HG03520 (cell line): ENCODE results near the gene AGXT.

Experiments used
- ATAC-seq: cut with Tn5 transposase; IDR thresholded peaks from one replicate; pipeline ENCODE4 v1.9.1; 2021; ENCODE audit warnings: mild to moderate bottlenecking, moderate library complexity; ENCODE audit not compliant: unreplicated experiment

Gene AGXT

GRCh38 chr2:240865391-240865790 is 3.2 kb upstream of the AGXT start:
- ATAC-seq, result no peak

- no peak for ATAC-seq
Observed at GRCh38 chr2:240869109-240869955, 708 bp downstream of the AGXT start.

GRCh38 chr2:240869956-240870875 is 1.6 kb downstream of the AGXT start:
- ATAC-seq, result no peak

GRCh38 chr2:240871071-240871958 is 2.7 kb downstream of the AGXT start:
- no peak for ATAC-seq

GRCh38 chr2:240872317-240873097 is 3.9 kb downstream of the AGXT start:
- no peak for ATAC-seq

GRCh38 chr2:240873098-240873788 is 4.6 kb downstream of the AGXT start:
- no peak for ATAC-seq

GRCh38 chr2:240873805-240874714 is 5.4 kb downstream of the AGXT start:
- no peak for ATAC-seq

GRCh38 chr2:240874715-240875227 is 6.1 kb downstream of the AGXT start:
- no peak for ATAC-seq

- no peak for ATAC-seq
Observed at GRCh38 chr2:240875228-240876034, 6.8 kb downstream of the AGXT start.

GRCh38 chr2:240876035-240876474 is 7.4 kb downstream of the AGXT start:
- ATAC-seq, result no peak

- no peak for ATAC-seq
Observed at GRCh38 chr2:240876475-240877251, 8.0 kb downstream of the AGXT start.

- no peak for ATAC-seq
Observed at GRCh38 chr2:240877460-240878340, 9.1 kb downstream of the AGXT start.

GRCh38 chr2:240878341-240878936 is 9.8 kb downstream of the AGXT start:
- no peak for ATAC-seq

GRCh38 chr2:240879105-240879504 is 10.5 kb downstream of the AGXT start:
- no peak for ATAC-seq

GRCh38 chr2:240881913-240882312 is 13.3 kb downstream of the AGXT start:
- ATAC-seq, result no peak
